Suprapubic skin (tissue), 4 donors: ENCODE data around the gene ZC3H12C. TPM values are rescaled to one million over a fixed set of nuclear protein-coding genes. Genes with fewer than 3 reads are reported as not detected.
"Not testable (repeated sequence)": the region's sequence is repeated elsewhere in the genome, so short reads cannot be mapped to it uniquely, and the experiment has no call there.

ENCODE experiments used
- DNase-seq, 2 donors: peaks; one replicate each; pipeline ENCODE4 v3.0.0-alpha.2; 2019; ENCODE audit warnings: low spot score in 2 of 2
- H3K27ac ChIP-seq: fragments of 200-600 bp; sonication (generic); one replicate; pipeline ENCODE4 v1.5.1; 2019
- H3K27me3 ChIP-seq: fragments of 200-600 bp; sonication (generic); one replicate; pipeline ENCODE4 v1.5.1; 2019
- H3K36me3 ChIP-seq: fragments of 200-600 bp; sonication (generic); one replicate; pipeline ENCODE4 v1.5.1; 2019
- H3K4me1 ChIP-seq: fragments of 200-600 bp; sonication (generic); one replicate; pipeline ENCODE4 v1.5.1; 2019
- H3K4me3 ChIP-seq: fragments of 200-600 bp; sonication (generic); one replicate; pipeline ENCODE4 v1.5.1; 2019; ENCODE audit warnings: mild to moderate bottlenecking
- H3K9me3 ChIP-seq: fragments of 200-600 bp; sonication (generic); one replicate; pipeline ENCODE4 v1.5.1; 2019
- EP300 ChIP-seq: sonication (generic); formaldehyde crosslinking; IDR thresholded peaks from one replicate; pipeline ENCODE4 v1.6.1; 2017; ENCODE audit warnings: antibody characterized with exemption
- POLR2A ChIP-seq, 2 donors: fragments of 450-650 bp; IDR thresholded peaks; one replicate each; pipeline ENCODE4 v1.6.1; 2017; ENCODE audit warnings: antibody characterized with exemption in 2 of 2, mild to moderate bottlenecking in 2 of 2, moderate library complexity in 2 of 2
- POLR2AphosphoS5 ChIP-seq, 3 donors: sonication (generic); formaldehyde crosslinking; IDR thresholded peaks; one replicate each; pipeline ENCODE4 v1.6.1; 2017; ENCODE audit warnings: antibody characterized with exemption in 3 of 3
- WGBS: methylation state at CpG from one replicate; pipeline ENCODE4 v1.1.5; 2018; 5-methylcytosine and 5-hydroxymethylcytosine counted together
- total RNA-seq, 4 donors: library from RNA; depleted of rRNA; stranded (reverse); fragments of >200 nt; gene quantifications; one replicate each; pipeline ENCODE4 v1.1.0, GENCODE V29; 2016
- TF ChIP-seq, protein P1 (sequence below), 2 donors: fragments of 200-600 bp in 1 of 2; fragments of 450-650 bp in 1 of 2; sonication (generic) in 1 of 2; IDR thresholded peaks; one replicate each; pipeline ENCODE4 v1.5.1; 2016 to 2019; ENCODE audit warnings: antibody characterized with exemption in 2 of 2, mild to moderate bottlenecking in 1 of 2, moderate library complexity in 1 of 2

The ZC3H12C gene
- total RNA-seq, 4 donors from 2014 or later = 15.0 to 22.7 (median 20.8) TPM

DNA sequence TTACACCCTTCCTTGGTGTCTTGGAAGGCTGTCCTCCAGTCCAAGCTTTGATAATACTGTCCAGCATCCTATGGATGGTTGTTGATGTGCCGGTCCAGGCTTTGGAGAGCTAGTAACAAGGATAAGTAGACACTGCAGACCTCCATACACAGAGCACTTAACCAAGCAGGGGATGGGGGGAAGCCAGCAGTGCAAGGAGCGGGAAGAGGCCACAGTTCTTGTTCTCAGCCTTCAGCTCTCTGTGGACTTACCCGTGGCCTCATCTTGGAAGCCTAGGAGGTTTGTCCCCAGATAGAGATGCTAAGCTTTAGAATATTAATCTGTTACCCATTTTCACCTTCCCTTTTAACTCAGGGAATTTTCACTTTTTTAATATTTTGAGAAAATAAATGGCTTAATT, 30.9 kb upstream of the ZC3H12C start:
- Histone ChIP-seq H3K9me3 (no peaks in the 10 kb centered on the region), H3K27me3 (no peaks in the 10 kb centered on the region), H3K36me3 (no peaks in the 10 kb centered on the region), H3K27ac (no peak overlapping the region), H3K4me1 (peaks cover 4% of the 10 kb centered on the region), H3K4me3 (no peak overlapping the region)
- no peak for DNase-seq
- 91% methylated on average over 3 of the region's 3 CpGs for WGBS
- TF ChIP-seq POLR2AphosphoS5 (IDR thresholded peaks at IDR 0.05) (no peak), POLR2A (IDR thresholded peaks at IDR 0.05) (no peak), EP300 (no peak)
- TF ChIP-seq, protein P1, sequence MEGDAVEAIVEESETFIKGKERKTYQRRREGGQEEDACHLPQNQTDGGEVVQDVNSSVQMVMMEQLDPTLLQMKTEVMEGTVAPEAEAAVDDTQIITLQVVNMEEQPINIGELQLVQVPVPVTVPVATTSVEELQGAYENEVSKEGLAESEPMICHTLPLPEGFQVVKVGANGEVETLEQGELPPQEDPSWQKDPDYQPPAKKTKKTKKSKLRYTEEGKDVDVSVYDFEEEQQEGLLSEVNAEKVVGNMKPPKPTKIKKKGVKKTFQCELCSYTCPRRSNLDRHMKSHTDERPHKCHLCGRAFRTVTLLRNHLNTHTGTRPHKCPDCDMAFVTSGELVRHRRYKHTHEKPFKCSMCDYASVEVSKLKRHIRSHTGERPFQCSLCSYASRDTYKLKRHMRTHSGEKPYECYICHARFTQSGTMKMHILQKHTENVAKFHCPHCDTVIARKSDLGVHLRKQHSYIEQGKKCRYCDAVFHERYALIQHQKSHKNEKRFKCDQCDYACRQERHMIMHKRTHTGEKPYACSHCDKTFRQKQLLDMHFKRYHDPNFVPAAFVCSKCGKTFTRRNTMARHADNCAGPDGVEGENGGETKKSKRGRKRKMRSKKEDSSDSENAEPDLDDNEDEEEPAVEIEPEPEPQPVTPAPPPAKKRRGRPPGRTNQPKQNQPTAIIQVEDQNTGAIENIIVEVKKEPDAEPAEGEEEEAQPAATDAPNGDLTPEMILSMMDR (IDR thresholded peaks at IDR 0.05) = no peak

DNA sequence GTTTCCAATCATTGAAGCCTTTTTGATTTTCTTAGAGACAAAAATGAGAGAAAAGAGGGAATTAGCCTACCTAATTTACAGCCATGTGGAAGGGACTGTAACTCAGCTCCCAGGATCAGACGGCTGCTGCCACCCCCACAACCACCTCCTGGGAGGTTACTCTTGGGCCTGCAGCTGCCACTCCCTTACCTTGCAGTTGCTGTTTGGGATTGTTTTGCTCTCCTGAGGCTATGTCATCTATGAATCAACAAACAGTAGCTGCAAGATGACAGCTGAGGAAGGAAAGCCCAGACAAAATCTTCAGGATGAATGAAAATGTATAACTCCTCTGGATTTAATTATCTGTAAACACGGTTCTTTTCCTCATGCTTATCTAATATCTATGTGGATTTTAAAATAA, 28.0 kb upstream of the ZC3H12C start:
- 51% methylated on average over 2 of the region's 2 CpGs for WGBS
- H3K36me3 ChIP-seq = no peaks in the 10 kb centered on the region

DNA sequence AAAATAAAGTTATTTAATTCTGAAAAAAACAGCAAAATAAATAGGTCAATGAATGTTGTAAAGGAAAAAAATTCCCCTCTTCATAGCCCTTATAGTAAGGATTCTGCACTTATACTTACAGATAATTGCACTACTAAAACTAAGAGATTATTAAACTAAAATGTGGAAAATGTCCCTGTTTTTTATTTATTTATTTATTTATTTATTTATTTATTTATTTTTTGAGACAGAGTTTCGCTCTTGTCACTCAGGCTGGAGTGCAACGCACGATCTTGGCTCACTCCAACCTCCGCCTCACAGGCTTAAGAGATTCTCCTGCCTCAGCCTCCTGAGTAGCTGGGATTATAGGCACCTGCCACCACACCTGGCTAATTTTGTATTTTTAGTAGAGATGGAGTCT, 25.2 kb upstream of the ZC3H12C start:
- not testable (repeated sequence) for DNase-seq, H3K27ac ChIP-seq, H3K9me3 ChIP-seq

More for the DNA sequence above, 28.0 kb upstream of the ZC3H12C start:
- Histone ChIP-seq H3K4me3 (no peak overlapping the region), H3K4me1 (peaks cover 10% of the 10 kb centered on the region), H3K27me3 (no peaks in the 10 kb centered on the region), H3K27ac (no peak overlapping the region), H3K9me3 (no peaks in the 10 kb centered on the region)
- TF ChIP-seq POLR2AphosphoS5 (IDR thresholded peaks at IDR 0.05) (no peak), EP300 (no peak), POLR2A (IDR thresholded peaks at IDR 0.05) (no peak)
- TF ChIP-seq, protein P1 (IDR thresholded peaks at IDR 0.05) = no peak
- no peak for DNase-seq

DNA sequence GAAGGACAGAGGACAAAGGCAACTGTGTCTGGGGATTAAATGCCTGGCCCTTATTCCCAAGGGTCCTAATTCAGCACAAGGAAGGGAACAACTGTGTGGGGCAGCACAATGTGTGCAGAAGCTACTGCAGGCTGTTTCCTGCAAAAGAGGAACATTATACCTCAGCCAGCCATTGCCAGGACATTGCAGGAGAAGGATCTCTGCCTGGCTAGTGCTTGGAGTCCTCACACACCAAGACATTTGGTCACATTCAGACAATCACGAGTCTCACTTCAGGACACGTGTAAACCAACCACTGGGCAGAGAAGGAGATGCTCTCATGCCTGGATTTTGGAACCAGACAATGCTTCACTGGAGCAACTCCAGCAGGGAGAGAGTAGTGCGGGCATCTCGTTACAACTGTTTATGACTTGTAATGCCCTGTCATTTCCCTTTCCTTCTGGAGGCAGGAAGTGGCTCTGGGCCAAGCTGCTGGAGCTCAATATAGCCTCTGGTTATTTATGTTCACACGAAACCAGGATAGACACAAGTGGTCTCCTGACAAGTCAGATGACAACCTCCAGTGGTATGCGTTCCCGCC, 23.9 kb upstream of the ZC3H12C start:
- DNase-seq = peak in 1 of 2 donors; percentile 79
- Histone ChIP-seq H3K9me3 (no peaks in the 10 kb centered on the region), H3K4me1 (peaks cover 10% of the 10 kb centered on the region), H3K4me3 (no peak overlapping the region), H3K27me3 (no peaks in the 10 kb centered on the region), H3K36me3 (no peaks in the 10 kb centered on the region), H3K27ac (peak overlapping the region; percentile 42)
- no peak for TF ChIP-seq EP300
- no peak for TF ChIP-seq POLR2AphosphoS5 (IDR thresholded peaks at IDR 0.05)
- TF ChIP-seq POLR2A (IDR thresholded peaks at IDR 0.05) = no peak
- TF ChIP-seq, protein P1 (IDR thresholded peaks at IDR 0.05) = no peak
- 11% methylated on average over 7 of the region's 7 CpGs for WGBS

More for the DNA sequence above, 25.2 kb upstream of the ZC3H12C start:
- H3K27me3 ChIP-seq, H3K36me3 ChIP-seq, H3K4me3 ChIP-seq: not testable (repeated sequence)
- WGBS = 96% methylated on average over 4 of the region's 4 CpGs
- peaks cover 10% of the 10 kb centered on the region for H3K4me1 ChIP-seq

DNA sequence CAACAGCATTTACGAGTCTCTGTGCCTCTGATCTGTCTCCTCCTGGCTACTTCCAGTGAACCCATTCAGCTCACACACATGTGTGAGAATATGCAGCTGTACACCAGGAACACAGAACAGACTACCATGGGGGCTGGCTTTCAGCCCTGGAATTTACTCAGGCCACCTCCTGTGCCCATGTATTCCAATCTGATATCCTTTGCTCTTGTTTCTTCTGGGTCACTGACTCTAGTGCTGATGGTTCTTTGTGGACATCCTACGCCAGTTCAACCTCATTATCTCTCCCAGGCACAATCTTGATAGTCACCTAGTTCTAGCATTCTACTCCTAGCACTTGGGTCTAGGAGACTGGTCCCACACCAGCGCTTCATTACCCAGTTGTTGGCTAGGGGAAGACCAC, 23.0 kb upstream of the ZC3H12C start:
- DNase-seq = no peak
- no peak overlapping the region for H3K4me3 ChIP-seq
- H3K27me3 ChIP-seq = no peaks in the 10 kb centered on the region
- H3K4me1 ChIP-seq = peaks cover 10% of the 10 kb centered on the region
- H3K36me3 ChIP-seq = no peaks in the 10 kb centered on the region
- H3K9me3 ChIP-seq = no peaks in the 10 kb centered on the region
- no peak overlapping the region for H3K27ac ChIP-seq
- no peak for TF ChIP-seq POLR2A (IDR thresholded peaks at IDR 0.05)
- TF ChIP-seq, protein P1 (IDR thresholded peaks at IDR 0.05) = no peak
- TF ChIP-seq POLR2AphosphoS5 (IDR thresholded peaks at IDR 0.05) = no peak
- TF ChIP-seq EP300 = no peak
- 89% methylated on average over 3 of the region's 3 CpGs for WGBS

DNA sequence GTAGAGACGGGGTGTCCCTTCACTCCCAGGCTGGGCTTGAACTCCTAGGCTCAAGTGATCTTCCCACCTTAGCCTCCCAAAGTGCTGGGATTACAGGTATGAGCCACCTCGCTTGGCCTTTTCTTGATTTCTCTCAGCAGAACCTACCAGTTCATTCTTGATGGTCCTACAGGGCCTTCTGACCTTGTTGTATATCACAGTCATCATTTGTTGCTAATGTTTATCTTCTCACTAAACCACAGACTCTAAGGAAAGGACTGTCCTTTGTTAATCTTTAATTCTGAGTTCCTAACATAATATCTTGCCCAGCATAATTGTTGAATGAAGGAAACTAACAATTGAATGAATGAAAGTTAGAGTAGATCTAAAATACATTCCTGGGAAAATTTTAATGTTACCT, 22.0 kb upstream of the ZC3H12C start:
- DNase-seq = no peak
- Histone ChIP-seq H3K27ac (no peak overlapping the region), H3K4me3 (no peak overlapping the region), H3K36me3 (no peaks in the 10 kb centered on the region), H3K27me3 (no peaks in the 10 kb centered on the region), H3K9me3 (no peaks in the 10 kb centered on the region), H3K4me1 (peaks cover 14% of the 10 kb centered on the region)
- TF ChIP-seq POLR2AphosphoS5 (IDR thresholded peaks at IDR 0.05) (no peak), POLR2A (IDR thresholded peaks at IDR 0.05) (no peak), EP300 (no peak)
- TF ChIP-seq, protein P1 (IDR thresholded peaks at IDR 0.05) = no peak
- WGBS = 92% methylated on average over 2 of the region's 2 CpGs
